LoVo (cell line): ENCODE data around the gene COPB2.

Experiments
- DNase-seq: peaks from one replicate; pipeline ENCODE4 v3.0.0-alpha.2; 2016; ENCODE audit warnings: low spot score

The COPB2 gene

GRCh38 chr3:139307601-139308555, 81.6 kb downstream of the COPB2 start:
- DNase-seq = no peak
